ENCODE measurements around the gene SERPINE3. TPM values are rescaled to one million over a fixed set of nuclear protein-coding genes. Genes with fewer than 3 reads are reported as not detected.

The SERPINE3 gene
- total and polyA plus RNA-seq, 2 of the 4 experiments (the other 2 are of a cell fraction), result not detected

GRCh38 chr13:51339952-51340732 lies 651 bp downstream of the SERPINE3 start:
- H4K8ac ChIP-seq (ENCODE audit: low read depth in 2 of 2, low read length in 2 of 2), result no peak overlapping the region
- H3K18ac ChIP-seq (ENCODE audit: low read depth, low read length), result no peak overlapping the region
- H3K9me1 ChIP-seq (ENCODE audit: insufficient read depth, low read length), result 0 out of 2 replicates have a peak, but pooled peaks cover 6% of the 10 kb centered on the region
- no peak overlapping the region for H2AK9ac ChIP-seq (replicated peaks; ENCODE audit: low read depth, low read length, poor library complexity)
- ChIA-PET POLR2A (ENCODE audit: unreplicated experiment) (no interaction called here), CTCF (no interaction called here)
- dilution Hi-C loops (cut with HindIII; ENCODE audit: low sequenced_read_pairs, unreplicated experiment), result no loop called here
- no peaks in the 10 kb centered on the region; the same call in 1 of the 2 replicates for H4K20me1 ChIP-seq (ENCODE audit: insufficient read depth, low read length)
- no peak overlapping the region for H2AFZ ChIP-seq (replicated peaks; ENCODE audit: low read length, poor library complexity)
- H3K27ac ChIP-seq (ENCODE audit: insufficient read depth, low read length), result no peak overlapping the region
- no peaks in the 10 kb centered on the region for H3K36me3 ChIP-seq (ENCODE audit: control insufficient read depth, insufficient read depth, low read length)
- H2BK5ac ChIP-seq (ENCODE audit: low read depth, low read length, poor library complexity, severe bottlenecking), result no peak overlapping the region
- no TSS peak for BruUV-seq (replicated peaks)
- H3K23ac ChIP-seq (ENCODE audit: low read depth, low read length), result no peak overlapping the region
- no peak overlapping the region for H4K5ac ChIP-seq (ENCODE audit: low read depth, low read length)
- H3K79me1 ChIP-seq (ENCODE audit: low read depth in 1 of 2, low read length in 2 of 2), result no peaks in the 10 kb centered on the region
- no peak overlapping the region for H2BK120ac ChIP-seq (ENCODE audit: low read depth, low read length)
- H2BK20ac ChIP-seq (ENCODE audit: low read depth, low read length), result no peak overlapping the region
- TF ChIP-seq NFE2L2 (IDR thresholded peaks at IDR 0.05; ENCODE audit: low read depth, low read length), result no peak
- TF ChIP-seq CEBPB (IDR thresholded peaks at IDR 0.05; ENCODE audit: low read depth, low read length), result no peak
- no peak for TF ChIP-seq ELK1 (IDR thresholded peaks at IDR 0.05; ENCODE audit: borderline replicate concordance, low read depth, low read length)
- TF ChIP-seq CTCF (conservative IDR thresholded peaks at IDR 0.05; ENCODE audit: low read depth, low read length), result no peak
- TF ChIP-seq CHD1 (IDR thresholded peaks at IDR 0.05; ENCODE audit: low read depth, low read length), result no peak
- ATAC-seq (ENCODE audit: low read depth) (no peak), DNase-seq (peak; percentile 35)
- peaks cover 6% of the 10 kb centered on the region; the same call in 1 of the 2 replicates for H3K27me3 ChIP-seq (ENCODE audit: control insufficient read depth, insufficient read depth, low read length)
- H3K14ac ChIP-seq (replicated peaks; ENCODE audit: low read depth, low read length), result no peak overlapping the region
- no peak overlapping the region for H3K4me3 ChIP-seq (ENCODE audit: insufficient read depth, low read depth, low read length)
- no peak overlapping the region for H2BK15ac ChIP-seq (ENCODE audit: low read depth, low read length)
- H3K9ac ChIP-seq (ENCODE audit: low read depth, low read length), result no peak overlapping the region
- no CpG with 5 or more reads among the region's 4 CpGs for WGBS, 2 experiments (ENCODE audit: extremely low coverage in 2 of 2, insufficient read length in 1 of 2)
- in situ Hi-C loops (cut with MboI; ENCODE audit: low sequenced_read_pairs), result no loop called here
- H3K4me1 ChIP-seq (ENCODE audit: control insufficient read depth, insufficient read depth, low read length), result peaks cover 4% of the 10 kb centered on the region
- intact Hi-C loops (cut with micrococcal nuclease), result no loop called here
- H3K9me3 ChIP-seq (ENCODE audit: control insufficient read depth, insufficient read depth, low read length), result no peaks in the 10 kb centered on the region
- no peak overlapping the region for H3K4me2 ChIP-seq (ENCODE audit: low read depth, low read length)
- no peak overlapping the region for H3K4ac ChIP-seq (ENCODE audit: low read depth, low read length)
- no peak overlapping the region for H2AK5ac ChIP-seq (ENCODE audit: low read depth, low read length)
- H3K56ac ChIP-seq (ENCODE audit: extremely low read depth, insufficient read depth, low read length), result no peak overlapping the region
- no peak overlapping the region for H4K91ac ChIP-seq (ENCODE audit: insufficient read depth, low read depth, low read length)
